Thyroid gland (tissue), 4 donors: ENCODE measurements around the gene ITGB4. TPM values are rescaled to one million over a fixed set of nuclear protein-coding genes. Genes with fewer than 3 reads are reported as not detected.

ENCODE experiments used
- DNase-seq, 2 donors: peaks; one replicate each; pipeline ENCODE4 v3.0.0-alpha.2; 2019
- H3K27ac ChIP-seq, 3 donors: fragments of 200-600 bp; sonication (generic); 1 replicate in 2 of 3; 2 replicates in 1 of 3; pipeline ENCODE4 v1.5.1; 2016 to 2019; ENCODE audit warnings: mild to moderate bottlenecking in 1 of 3, moderate library complexity in 1 of 3
- H3K27me3 ChIP-seq: fragments of 200-600 bp; sonication (generic); one replicate; pipeline ENCODE4 v1.5.1; 2019
- H3K36me3 ChIP-seq, 2 donors: fragments of 200-600 bp; sonication (generic); one replicate each; pipeline ENCODE4 v1.5.1; 2016 to 2019
- H3K4me1 ChIP-seq, 2 donors: fragments of 200-600 bp; sonication (generic); one replicate each; pipeline ENCODE4 v1.5.1; 2017 to 2019
- H3K4me3 ChIP-seq, 3 donors: fragments of 200-600 bp; sonication (generic); replicated peaks in 1 of 3; 1 replicate in 2 of 3; 2 replicates in 1 of 3; pipeline ENCODE4 v1.5.1; 2016; ENCODE audit warnings: mild to moderate bottlenecking in 1 of 3
- H3K9me3 ChIP-seq: fragments of 200-600 bp; sonication (generic); one replicate; pipeline ENCODE4 v1.5.1; 2017
- CTCF ChIP-seq, 6 experiments: fragments of 200-600 bp in 3 of 6; fragments of 450-650 bp in 3 of 6; sonication (generic) in 3 of 6; IDR thresholded peaks; one replicate each; pipeline ENCODE4 v1.5.1; 2016 to 2019; ENCODE audit warnings: antibody characterized with exemption in 6 of 6, mild to moderate bottlenecking in 2 of 6, inconsistent platforms in 1 of 6, moderate library complexity in 1 of 6
- POLR2A ChIP-seq, 2 donors: fragments of 450-650 bp; IDR thresholded peaks; one replicate each; pipeline ENCODE4 v1.6.1; 2017; ENCODE audit warnings: antibody characterized with exemption in 2 of 2, mild to moderate bottlenecking in 2 of 2, moderate library complexity in 1 of 2
- WGBS, 2 donors: methylation state at CpG; one replicate each; pipeline ENCODE4 v1.1.5; 2017; 5-methylcytosine and 5-hydroxymethylcytosine counted together
- intact Hi-C: fragments of 100-400 bp; cut with DNase I; formaldehyde crosslinking; loops from one replicate; pipeline ENCODE4 v1.15.1; 2023
- total RNA-seq, 4 donors: library from RNA; depleted of rRNA; stranded (reverse); fragments of >200 nt; gene quantifications; one replicate each; pipeline ENCODE4 v1.2.3, GENCODE V29; 2016

Gene ITGB4
- total RNA-seq, 4 donors from 2014 or later: 19.7 to 27.3 (median 23.1) TPM

- H3K9me3 ChIP-seq: no peaks in the 10 kb centered on the region
Measured at GRCh38 chr17:75763269-75763607, 42.0 kb downstream of the ITGB4 start.

GRCh38 chr17:75763613-75764416, 42.6 kb downstream of the ITGB4 start:
- Histone ChIP-seq H3K27ac (peak overlapping the region in 1 of 3 donors; percentile 29), H3K4me1 (peaks cover 10 to 11% of the 10 kb centered on the region in 2 donors), H3K36me3 (no peaks in the 10 kb centered on the region), H3K27me3 (no peaks in the 10 kb centered on the region), H3K9me3 (no peaks in the 10 kb centered on the region), H3K4me3 (peak overlapping the region in 1 of 3 donors; percentile 56)
- intact Hi-C loops: no loop called here
- no peak for DNase-seq
- TF ChIP-seq POLR2A (IDR thresholded peaks at IDR 0.05) (no peak), CTCF (IDR thresholded peaks at IDR 0.05) (no peak)
- WGBS, 2 donors: 72 to 81% methylated on average over 11 to 13 of the region's 16 CpGs

More at GRCh38 chr17:75763269-75763607, 42.0 kb downstream of the ITGB4 start:
- no peak for TF ChIP-seq CTCF (IDR thresholded peaks at IDR 0.05)
- TF ChIP-seq POLR2A (IDR thresholded peaks at IDR 0.05): no peak
- peaks cover 10 to 11% of the 10 kb centered on the region in 2 donors for H3K4me1 ChIP-seq
- intact Hi-C loops: no loop called here
- no peak overlapping the region for H3K27ac ChIP-seq
- whole genome bisulfite sequencing, 2 donors: 94 to 97% methylated on average over 2 to 3 of the region's 3 CpGs
- DNase-seq: no peak
- no peaks in the 10 kb centered on the region for H3K36me3 ChIP-seq
- no peaks in the 10 kb centered on the region for H3K27me3 ChIP-seq
- H3K4me3 ChIP-seq: no peak overlapping the region

- H3K36me3 ChIP-seq: no peaks in the 10 kb centered on the region
- H3K9me3 ChIP-seq: no peaks in the 10 kb centered on the region
- TF ChIP-seq CTCF (IDR thresholded peaks at IDR 0.05): peak in 1 of 6 experiments; percentile 34
- no peak for TF ChIP-seq POLR2A (IDR thresholded peaks at IDR 0.05)
- no peaks in the 10 kb centered on the region for H3K27me3 ChIP-seq
- H3K27ac ChIP-seq: peak overlapping the region in 2 of 3 donors; percentile 29 to 77
- WGBS, 2 donors: 20 to 21% methylated on average over 4 to 12 of the region's 14 CpGs
- H3K4me3 ChIP-seq: peak overlapping the region in 1 of 3 donors; percentile 56
- intact Hi-C loops: no loop called here
- DNase-seq: no peak
- H3K4me1 ChIP-seq: peaks cover 10 to 11% of the 10 kb centered on the region in 2 donors
Measured at GRCh38 chr17:75764417-75764710, 43.1 kb downstream of the ITGB4 start.

GRCh38 chr17:75764711-75765421, 43.6 kb downstream of the ITGB4 start, which contains the start of gene GALK1:
Gene GALK1 (minus strand): TSS chr17:75765192. CDS start chr17:75765136, 56 bp downstream.
- H3K27me3 ChIP-seq: no peaks in the 10 kb centered on the region
- WGBS, 2 donors: 0% methylated on average over 1 of the region's 71 CpGs; no CpG with 5 or more reads in 1 of the 2 donors
- intact Hi-C loops: no loop called here
- DNase-seq: peak; percentile 71 to 72
- no peaks in the 10 kb centered on the region for H3K36me3 ChIP-seq
- H3K27ac ChIP-seq: peak within 1 kb of the TSS; percentile 21 to 77 (median 29)
- H3K4me3 ChIP-seq: peak within 1 kb of the TSS in 2 of 3 donors; percentile 15 to 56
- TF ChIP-seq CTCF (IDR thresholded peaks at IDR 0.05): peak in 3 of 6 experiments; percentile 23 to 52 (median 44)
- TF ChIP-seq POLR2A (IDR thresholded peaks at IDR 0.05): peak in 1 of 2 donors; percentile 55
- H3K4me1 ChIP-seq: peaks cover 10 to 11% of the 10 kb centered on the region in 2 donors
- H3K9me3 ChIP-seq: no peaks in the 10 kb centered on the region

GRCh38 chr17:75765981-75766380, 44.7 kb downstream of the ITGB4 start:
- H3K4me3 ChIP-seq: no peak overlapping the region
- 92 to 95% methylated on average over 2 to 4 of the region's 4 CpGs for WGBS, 2 donors
- DNase-seq: no peak
- no peaks in the 10 kb centered on the region for H3K27me3 ChIP-seq
- peak overlapping the region in 1 of 3 donors; percentile 77 for H3K27ac ChIP-seq
- H3K9me3 ChIP-seq: no peaks in the 10 kb centered on the region
- H3K4me1 ChIP-seq: peaks cover 10 to 11% of the 10 kb centered on the region in 2 donors
- TF ChIP-seq POLR2A (IDR thresholded peaks at IDR 0.05) (no peak), CTCF (IDR thresholded peaks at IDR 0.05) (no peak)
- intact Hi-C loops: no loop called here
- H3K36me3 ChIP-seq: no peaks in the 10 kb centered on the region
